OCI-LY7 (cell line): Measurements from ENCODE around the gene HNRNPA1L2.

Experiments used
- EZH2phosphoT487 ChIP-seq: fragments of 200-600 bp; sonication (generic); IDR thresholded peaks from 2 replicates; pipeline ENCODE4 v1.6.1; 2018; ENCODE audit warnings: low read depth, borderline replicate concordance, mild to moderate bottlenecking, mixed run types, antibody characterized with exemption, low read length, moderate library complexity, mixed read lengths
- TF ChIP-seq, protein P1 (sequence below): fragments of 200-600 bp; sonication (generic); conservative IDR thresholded peaks from 2 replicates; pipeline ENCODE4 v1.5.1; 2014; ENCODE audit warnings: mild to moderate bottlenecking, antibody characterized with exemption, low read length, moderate library complexity, mixed read lengths

DNA sequence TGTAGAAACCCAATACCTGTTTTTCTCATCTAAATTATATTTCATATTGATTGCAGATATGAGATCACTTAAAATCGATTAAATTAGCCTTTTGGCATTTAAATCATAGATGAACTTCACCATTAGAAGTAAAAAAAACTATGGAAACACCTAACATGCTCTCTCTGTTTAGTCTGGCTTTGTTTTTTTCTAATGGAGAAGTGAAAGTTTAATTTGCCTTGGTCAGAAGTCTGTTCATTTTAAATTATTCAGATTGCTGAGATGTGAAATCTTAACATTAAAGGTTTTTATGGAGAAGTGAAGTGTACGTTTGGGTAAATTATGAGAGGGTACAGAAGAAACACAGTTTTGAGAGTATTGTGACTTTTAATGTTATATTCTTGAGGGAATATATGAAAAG lies 17.1 kb downstream of the HNRNPA1L2 start:
- TF ChIP-seq, protein P1, sequence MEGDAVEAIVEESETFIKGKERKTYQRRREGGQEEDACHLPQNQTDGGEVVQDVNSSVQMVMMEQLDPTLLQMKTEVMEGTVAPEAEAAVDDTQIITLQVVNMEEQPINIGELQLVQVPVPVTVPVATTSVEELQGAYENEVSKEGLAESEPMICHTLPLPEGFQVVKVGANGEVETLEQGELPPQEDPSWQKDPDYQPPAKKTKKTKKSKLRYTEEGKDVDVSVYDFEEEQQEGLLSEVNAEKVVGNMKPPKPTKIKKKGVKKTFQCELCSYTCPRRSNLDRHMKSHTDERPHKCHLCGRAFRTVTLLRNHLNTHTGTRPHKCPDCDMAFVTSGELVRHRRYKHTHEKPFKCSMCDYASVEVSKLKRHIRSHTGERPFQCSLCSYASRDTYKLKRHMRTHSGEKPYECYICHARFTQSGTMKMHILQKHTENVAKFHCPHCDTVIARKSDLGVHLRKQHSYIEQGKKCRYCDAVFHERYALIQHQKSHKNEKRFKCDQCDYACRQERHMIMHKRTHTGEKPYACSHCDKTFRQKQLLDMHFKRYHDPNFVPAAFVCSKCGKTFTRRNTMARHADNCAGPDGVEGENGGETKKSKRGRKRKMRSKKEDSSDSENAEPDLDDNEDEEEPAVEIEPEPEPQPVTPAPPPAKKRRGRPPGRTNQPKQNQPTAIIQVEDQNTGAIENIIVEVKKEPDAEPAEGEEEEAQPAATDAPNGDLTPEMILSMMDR, result no peak
- no peak for TF ChIP-seq EZH2phosphoT487
